Measurements from ENCODE around the gene PPP2R2D. TPM values are rescaled to one million over a fixed set of nuclear protein-coding genes. Genes with fewer than 3 reads are reported as not detected.

The PPP2R2D gene
- polyA plus RNA-seq, 1 of the 3 experiments (the other 2 are of a cell fraction), result 25.1 TPM

DNA sequence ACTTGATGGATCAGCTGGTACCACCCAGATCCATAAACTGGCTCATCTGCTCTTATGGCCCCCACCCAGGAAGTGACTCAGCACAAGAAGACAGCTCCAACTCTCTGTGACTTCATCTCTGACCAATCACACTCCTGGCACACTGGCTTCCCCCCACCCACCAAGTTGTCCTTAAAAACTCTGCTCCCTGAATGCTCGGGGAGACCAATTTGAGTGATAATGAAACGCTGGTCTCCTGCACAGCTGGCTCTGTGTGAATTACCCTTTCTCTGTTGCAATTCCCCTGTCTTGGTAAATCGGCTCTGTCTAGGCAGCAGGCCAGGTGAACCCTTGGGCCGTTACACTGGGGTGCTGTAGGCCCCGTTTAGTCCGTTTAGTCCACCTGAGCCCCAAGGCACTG lies 104.3 kb downstream of the PPP2R2D start:
- TF ChIP-seq FOSL2 (IDR thresholded peaks at IDR 0.05; ENCODE audit: borderline replicate concordance, low read depth) (no peak), NRF1 (IDR thresholded peaks at IDR 0.05; ENCODE audit: low read depth, low read length) (no peak), SMC3 (IDR thresholded peaks at IDR 0.05; ENCODE audit: low read depth, low read length) (no peak), EZH2phosphoT487 (IDR thresholded peaks at IDR 0.05; ENCODE audit: borderline replicate concordance, low read depth) (no peak), SIN3A (IDR thresholded peaks at IDR 0.05; ENCODE audit: borderline replicate concordance, low read depth, low read length) (no peak), YY1 (IDR thresholded peaks at IDR 0.05; ENCODE audit: low read depth) (no peak)
- TF ChIP-seq, protein P1, sequence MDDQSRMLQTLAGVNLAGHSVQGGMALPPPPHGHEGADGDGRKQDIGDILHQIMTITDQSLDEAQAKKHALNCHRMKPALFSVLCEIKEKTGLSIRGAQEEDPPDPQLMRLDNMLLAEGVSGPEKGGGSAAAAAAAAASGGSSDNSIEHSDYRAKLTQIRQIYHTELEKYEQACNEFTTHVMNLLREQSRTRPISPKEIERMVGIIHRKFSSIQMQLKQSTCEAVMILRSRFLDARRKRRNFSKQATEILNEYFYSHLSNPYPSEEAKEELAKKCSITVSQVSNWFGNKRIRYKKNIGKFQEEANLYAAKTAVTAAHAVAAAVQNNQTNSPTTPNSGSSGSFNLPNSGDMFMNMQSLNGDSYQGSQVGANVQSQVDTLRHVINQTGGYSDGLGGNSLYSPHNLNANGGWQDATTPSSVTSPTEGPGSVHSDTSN (IDR thresholded peaks at IDR 0.05), result no peak
- ChIA-PET POLR2A (no interaction called here), CTCF (interaction anchor here (0.9 to 5.1 kb wide), 2 partner anchors 18 to 120 kb away, joined by 3 to 39 read pairs; no protein-coding TSS in a partner anchor)
- Histone ChIP-seq H2AFZ (ENCODE audit: low read depth) (no peak overlapping the region), H3K27ac (ENCODE audit: low read depth in 2 of 2, low read length in 1 of 2) (no peak overlapping the region), H3K36me3 (replicated peaks in 1 of 2; ENCODE audit: control insufficient read depth in 1 of 2, insufficient read depth in 2 of 2, low read length in 1 of 2) (no peaks in the 10 kb centered on the region), H3K9me3 (no peaks in the 10 kb centered on the region), H4K20me1 (ENCODE audit: insufficient read depth) (no peaks in the 10 kb centered on the region), H3F3A (replicated peaks; ENCODE audit: insufficient read depth) (no peaks in the 10 kb centered on the region), H3K4me2 (no peak overlapping the region), H3K79me2 (ENCODE audit: insufficient read depth) (no peaks in the 10 kb centered on the region), H3K27me3 (ENCODE audit: insufficient read depth) (no peaks in the 10 kb centered on the region; the same call in 1 of the 2 replicates), H3K4me1 (ENCODE audit: control insufficient read depth in 1 of 2, insufficient read depth in 2 of 2, low read depth in 1 of 2, low read length in 1 of 2) (no peaks in the 10 kb centered on the region; a peak in 1 of 4 replicates), H3K9me2 (no peaks in the 10 kb centered on the region), H3K9ac (no peak overlapping the region), H3K4me3 (ENCODE audit: low read depth in 2 of 2, low read length in 1 of 2) (no peak overlapping the region)
- 69% methylated on average over 6 of the region's 6 CpGs for WGBS (ENCODE audit: low lambda C conversion rate)
- DNase-seq, result no peak

DNA sequence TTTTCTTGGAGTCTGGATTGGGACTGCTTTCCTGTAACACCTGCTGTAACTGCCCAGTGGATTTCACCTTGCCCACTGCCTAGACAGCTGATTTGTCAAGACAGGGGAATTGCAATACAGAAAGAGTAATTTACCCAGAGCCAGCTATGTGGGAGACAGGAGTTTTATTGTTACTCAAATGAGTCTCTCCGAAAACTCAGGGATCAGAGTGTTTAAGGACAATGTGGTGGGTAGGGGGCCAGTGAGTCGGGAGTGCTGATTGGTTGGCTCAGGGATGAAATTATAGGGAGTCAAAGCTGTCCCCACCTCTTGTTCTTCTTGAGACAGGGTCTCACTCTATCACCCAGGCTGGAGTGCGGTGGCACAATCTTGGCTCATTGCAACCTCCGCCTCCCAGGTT lies 106.2 kb downstream of the PPP2R2D start:
- H2AFZ ChIP-seq (ENCODE audit: low read depth), result no peak overlapping the region
- H4K20me1 ChIP-seq (ENCODE audit: insufficient read depth), result no peaks in the 10 kb centered on the region
- H3K4me1 ChIP-seq (ENCODE audit: control insufficient read depth in 1 of 2, insufficient read depth in 2 of 2, low read depth in 1 of 2, low read length in 1 of 2), result no peaks in the 10 kb centered on the region; a peak in 1 of 4 replicates
- no peak overlapping the region for H3K27ac ChIP-seq (ENCODE audit: low read depth in 2 of 2, low read length in 1 of 2)
- DNase-seq, result no peak
- TF ChIP-seq GATA2 (CRISPR knock-in tag; IDR thresholded peaks at IDR 0.05) (no peak), EZH2phosphoT487 (IDR thresholded peaks at IDR 0.05; ENCODE audit: borderline replicate concordance, low read depth) (no peak), CTCF (IDR thresholded peaks at IDR 0.05) (no peak), RAD21 (IDR thresholded peaks at IDR 0.05; ENCODE audit: low read length) (no peak), ELF1 (IDR thresholded peaks at IDR 0.05) (no peak), YY1 (IDR thresholded peaks at IDR 0.05; ENCODE audit: low read depth) (no peak), IRF3 (IDR thresholded peaks at IDR 0.05; ENCODE audit: low read depth, low read length) (no peak), SMC3 (IDR thresholded peaks at IDR 0.05; ENCODE audit: low read depth, low read length) (no peak), FOSL2 (IDR thresholded peaks at IDR 0.05; ENCODE audit: borderline replicate concordance, low read depth) (no peak), JUND (IDR thresholded peaks at IDR 0.05) (no peak), RXRA (IDR thresholded peaks at IDR 0.05; ENCODE audit: borderline replicate concordance, low read depth) (no peak), NFIC (IDR thresholded peaks at IDR 0.05; ENCODE audit: borderline replicate concordance) (no peak), GABPA (IDR thresholded peaks at IDR 0.05; ENCODE audit: low read depth) (no peak)
- TF ChIP-seq, protein P2, sequence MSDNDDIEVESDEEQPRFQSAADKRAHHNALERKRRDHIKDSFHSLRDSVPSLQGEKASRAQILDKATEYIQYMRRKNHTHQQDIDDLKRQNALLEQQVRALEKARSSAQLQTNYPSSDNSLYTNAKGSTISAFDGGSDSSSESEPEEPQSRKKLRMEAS (IDR thresholded peaks at IDR 0.05; ENCODE audit: low read depth), result no peak
- TF ChIP-seq, protein P1 (IDR thresholded peaks at IDR 0.05), result no peak
- H3K79me2 ChIP-seq (ENCODE audit: insufficient read depth), result no peaks in the 10 kb centered on the region
- H3K9me2 ChIP-seq, result no peaks in the 10 kb centered on the region
- POLR2A ChIA-PET, result no interaction called here
- H3K4me3 ChIP-seq (ENCODE audit: low read depth in 2 of 2, low read length in 1 of 2), result no peak overlapping the region
- H3K27me3 ChIP-seq (ENCODE audit: insufficient read depth), result no peaks in the 10 kb centered on the region; the same call in 1 of the 2 replicates
- CTCF ChIA-PET, result interaction anchor here (1.2 to 9.1 kb wide), 4 partner anchors 13 to 132 kb away, joined by 3 to 72 read pairs (median 4); no protein-coding TSS in a partner anchor
- no peak overlapping the region for H3K9ac ChIP-seq
- H3K36me3 ChIP-seq (replicated peaks in 1 of 2; ENCODE audit: control insufficient read depth in 1 of 2, insufficient read depth in 2 of 2, low read length in 1 of 2), result no peaks in the 10 kb centered on the region
- no peaks in the 10 kb centered on the region for H3K9me3 ChIP-seq
- H3K4me2 ChIP-seq, result no peak overlapping the region
- H3F3A ChIP-seq (replicated peaks; ENCODE audit: insufficient read depth), result no peaks in the 10 kb centered on the region
- WGBS (ENCODE audit: low lambda C conversion rate), result 81% methylated on average over 4 of the region's 4 CpGs

All from SK-N-SH (cell line).